GM12872 (cell line): ENCODE measurements around the gene FBXL17.

Experiments
- CTCF ChIP-seq: IDR thresholded peaks from 3 replicates; pipeline ENCODE4 v1.5.1; 2011; ENCODE audit warnings: low read depth, mild to moderate bottlenecking, low read length, moderate library complexity; ENCODE audit not compliant: insufficient read depth

Gene FBXL17

GRCh38 chr5:108276187-108277050 lies 105.5 kb downstream of the FBXL17 start:
- TF ChIP-seq CTCF, result no peak

GRCh38 chr5:108271127-108271526 lies 110.8 kb downstream of the FBXL17 start:
- no peak for TF ChIP-seq CTCF

GRCh38 chr5:108266242-108266641 lies 115.7 kb downstream of the FBXL17 start:
- TF ChIP-seq CTCF, result no peak

DNA sequence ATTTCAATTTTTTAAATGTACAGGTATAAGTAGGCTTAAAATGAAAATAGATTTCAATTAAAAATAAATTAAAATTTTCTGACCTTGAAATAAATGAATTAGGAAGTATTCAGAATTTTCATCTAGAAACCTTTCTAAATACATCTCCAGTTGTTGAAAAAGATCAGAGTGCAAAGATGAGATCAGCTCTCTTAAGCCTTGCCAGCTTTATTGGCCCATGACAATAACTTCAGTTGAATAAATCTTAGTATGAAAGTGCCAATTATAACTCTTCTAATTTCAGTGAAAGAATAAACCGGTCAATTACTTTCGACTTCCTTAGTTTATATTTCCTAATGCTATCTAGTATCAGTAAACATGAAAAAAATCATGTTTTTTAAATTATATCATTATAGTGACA lies 117.4 kb downstream of the FBXL17 start:
- no peak for TF ChIP-seq CTCF

DNA sequence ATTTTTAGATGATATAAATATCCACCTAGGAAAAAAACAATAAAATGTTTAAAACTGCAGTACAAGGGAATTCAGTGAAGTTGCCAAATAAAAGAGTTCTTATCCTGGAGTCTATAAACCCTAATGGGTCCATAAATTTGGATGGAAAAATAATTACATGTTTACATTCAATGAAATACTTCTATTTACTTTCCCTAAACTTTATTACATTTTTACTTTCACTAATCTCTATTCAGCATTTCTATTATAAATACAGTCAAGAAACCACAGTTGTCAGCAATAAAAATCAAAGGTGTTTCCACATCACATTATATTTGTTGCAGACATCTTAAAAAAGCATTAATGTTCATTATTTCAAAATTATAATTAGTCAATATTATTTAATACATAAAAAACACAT lies 118.6 kb downstream of the FBXL17 start:
- TF ChIP-seq CTCF, result no peak

DNA sequence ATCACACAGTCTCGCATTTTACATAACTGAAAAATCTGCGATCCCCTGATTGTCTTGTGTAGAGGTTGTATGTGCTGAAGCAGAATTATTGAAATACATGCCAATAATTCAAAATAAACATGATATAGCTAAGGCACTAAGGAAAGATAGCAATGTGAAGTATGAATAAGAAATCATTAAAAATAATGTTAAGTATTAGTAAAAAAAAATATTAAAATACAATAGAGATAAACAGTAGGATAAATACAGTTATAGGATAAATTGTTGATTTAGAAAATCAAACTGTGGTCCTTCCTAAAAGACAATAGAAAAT lies 121.1 kb downstream of the FBXL17 start:
- no peak for TF ChIP-seq CTCF

DNA sequence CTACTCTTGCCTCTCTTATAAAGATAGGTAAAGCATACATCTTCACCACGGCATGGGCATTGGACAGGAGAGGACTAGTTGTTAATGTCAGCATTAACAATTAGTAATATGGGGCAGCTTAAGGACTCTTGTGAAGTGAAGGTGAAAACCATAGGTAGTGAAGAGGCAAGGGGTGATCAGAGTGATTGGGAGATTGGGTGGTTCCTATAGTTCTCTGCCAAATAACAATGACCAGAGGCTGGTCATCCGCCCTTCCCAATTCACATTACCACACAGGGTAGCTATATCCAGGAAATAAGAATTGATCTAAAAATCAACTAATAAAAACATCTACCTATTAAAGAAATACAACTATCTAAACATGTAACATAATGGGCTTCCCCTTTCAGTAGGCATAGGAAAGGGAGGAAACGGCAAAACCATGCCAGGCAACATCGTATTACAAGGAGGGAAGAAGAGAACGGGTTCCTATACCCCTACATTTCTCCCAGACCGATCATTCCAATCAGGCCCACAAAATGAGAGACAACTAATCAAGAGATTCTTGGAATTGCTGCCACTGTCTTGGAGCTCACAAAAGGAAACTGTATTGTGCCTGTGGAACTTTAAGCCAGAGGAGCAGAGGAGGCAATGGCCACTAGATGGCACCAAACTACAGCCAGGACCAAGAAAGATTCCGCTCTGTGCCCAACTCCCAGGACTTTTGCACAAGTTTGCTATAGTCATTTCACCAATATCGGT lies 121.6 kb downstream of the FBXL17 start:
- TF ChIP-seq CTCF, result peak; percentile 98
